GM18868 (cell line): Measurements from ENCODE around the gene PEX19.
A peak's percentile ranks its signal among the peaks of the same experiment; 100 is the strongest.
"Not testable (repeated sequence)": the region's sequence is repeated elsewhere in the genome, so short reads cannot be mapped to it uniquely, and the experiment has no call there.

Source experiments
- ATAC-seq: cut with Tn5 transposase; IDR thresholded peaks from one replicate; pipeline ENCODE4 v1.9.1; 2021; ENCODE audit warnings: mild to moderate bottlenecking, moderate library complexity; ENCODE audit not compliant: unreplicated experiment

The PEX19 gene, protein sequence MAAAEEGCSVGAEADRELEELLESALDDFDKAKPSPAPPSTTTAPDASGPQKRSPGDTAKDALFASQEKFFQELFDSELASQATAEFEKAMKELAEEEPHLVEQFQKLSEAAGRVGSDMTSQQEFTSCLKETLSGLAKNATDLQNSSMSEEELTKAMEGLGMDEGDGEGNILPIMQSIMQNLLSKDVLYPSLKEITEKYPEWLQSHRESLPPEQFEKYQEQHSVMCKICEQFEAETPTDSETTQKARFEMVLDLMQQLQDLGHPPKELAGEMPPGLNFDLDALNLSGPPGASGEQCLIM

DNA sequence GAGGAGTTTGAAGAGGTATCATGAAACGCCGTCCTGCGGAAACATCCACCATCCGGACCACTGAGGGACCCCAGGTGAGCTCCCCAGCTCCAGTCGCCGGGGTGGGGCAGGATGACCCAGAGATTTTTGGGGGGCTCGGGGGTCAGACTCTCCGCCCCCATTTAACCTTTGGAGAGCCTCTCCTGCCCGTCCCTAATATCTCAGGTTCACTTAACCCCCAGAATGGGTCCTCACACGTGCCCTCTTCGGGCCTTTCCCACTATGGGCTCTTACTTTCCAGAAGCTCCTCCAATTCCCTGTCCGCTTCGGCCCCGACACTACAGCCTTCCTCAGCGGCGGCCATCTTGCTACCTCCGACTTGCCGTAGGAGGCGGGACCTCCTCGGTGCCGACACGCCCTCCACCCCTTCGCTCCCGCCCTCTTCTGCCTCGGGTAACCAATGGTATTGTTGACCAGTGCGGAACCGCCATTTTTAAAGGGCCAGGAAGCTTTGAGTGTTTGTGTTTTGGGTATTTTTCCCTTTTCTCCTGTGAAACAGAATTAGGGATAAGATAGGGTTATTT, at the start of gene PEX19:
PEX19 (minus strand) TSS at position 352 of the 563 bp plus-strand sequence; CDS start at position 343, 9 bp downstream.
- ATAC-seq = peak; percentile 98

DNA sequence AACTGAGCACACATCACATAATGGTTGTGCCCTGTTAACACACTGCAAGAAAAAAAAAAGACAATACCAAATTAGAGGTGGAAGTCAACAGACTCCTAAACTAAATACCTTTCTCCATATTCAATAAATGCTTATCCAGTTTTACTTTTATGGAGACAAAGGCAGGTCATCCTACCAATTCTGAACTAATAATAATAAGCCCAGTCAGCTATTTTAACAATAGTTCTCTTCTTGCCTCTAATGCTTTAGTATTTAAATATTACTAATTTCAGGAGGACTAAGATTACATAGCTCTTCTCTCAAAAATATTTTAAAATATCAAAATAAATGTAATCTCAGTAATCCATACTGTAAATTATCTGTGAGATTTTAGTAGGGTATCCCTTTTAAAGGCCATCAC, 47.6 kb upstream of the PEX19 start:
- no peak for ATAC-seq

DNA sequence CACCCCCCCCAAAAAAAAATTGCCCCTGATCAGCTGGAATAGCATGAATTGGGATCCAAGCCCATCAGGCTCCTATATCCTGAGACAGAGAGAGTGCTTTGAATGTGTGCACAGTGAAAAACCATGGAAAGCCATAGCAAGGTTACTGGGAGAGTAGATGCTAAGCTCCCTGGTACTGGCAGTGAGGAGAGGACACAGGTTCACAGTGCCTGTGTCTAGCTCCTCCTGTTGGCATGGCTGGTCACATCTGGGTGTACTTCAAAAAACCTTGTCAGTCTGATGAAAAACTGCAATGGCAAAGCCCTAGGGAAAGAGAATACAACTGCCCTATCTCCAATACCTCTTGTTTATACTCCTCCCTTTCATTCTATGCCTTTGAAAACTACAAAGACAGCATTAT, 45.2 kb upstream of the PEX19 start:
- ATAC-seq = no peak

DNA sequence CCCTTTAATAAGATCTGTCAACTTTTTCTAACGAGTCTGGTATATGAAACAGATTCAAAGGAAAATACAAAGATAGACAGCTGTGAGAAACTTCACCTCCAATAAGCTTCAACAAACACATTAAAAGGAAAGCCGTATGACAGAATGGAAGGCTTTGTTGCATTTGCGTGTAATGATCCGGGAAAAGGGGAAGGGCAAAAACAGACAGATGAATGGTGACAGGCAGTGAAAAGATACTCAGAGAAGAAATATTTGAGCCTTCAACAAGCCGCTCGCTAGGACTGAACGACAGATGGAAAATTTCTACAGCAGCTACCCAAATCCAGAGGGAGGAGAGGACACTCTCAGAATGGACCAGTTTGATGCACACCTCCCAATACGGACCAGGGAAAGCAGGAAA, 43.3 kb upstream of the PEX19 start:
- ATAC-seq = no peak

DNA sequence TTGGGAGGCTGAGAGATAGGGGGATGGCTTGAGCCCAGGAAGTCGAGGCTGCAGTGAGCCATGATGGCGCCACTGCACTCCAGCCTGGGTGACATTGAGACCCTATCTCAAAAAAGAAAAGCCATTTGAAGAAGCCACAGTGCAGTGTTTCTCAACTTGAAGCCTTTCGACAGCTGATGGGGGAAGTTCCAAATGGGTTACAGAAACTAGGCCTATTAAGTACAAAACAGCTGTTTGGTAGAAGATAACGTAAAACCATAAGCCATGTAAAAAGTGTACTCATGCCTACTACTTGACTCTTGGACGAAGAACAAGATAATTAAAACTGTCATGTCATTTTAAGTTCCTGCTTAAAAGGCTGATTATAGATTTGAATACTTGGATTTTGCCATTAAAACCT, 41.5 kb upstream of the PEX19 start:
- ATAC-seq = no peak

DNA sequence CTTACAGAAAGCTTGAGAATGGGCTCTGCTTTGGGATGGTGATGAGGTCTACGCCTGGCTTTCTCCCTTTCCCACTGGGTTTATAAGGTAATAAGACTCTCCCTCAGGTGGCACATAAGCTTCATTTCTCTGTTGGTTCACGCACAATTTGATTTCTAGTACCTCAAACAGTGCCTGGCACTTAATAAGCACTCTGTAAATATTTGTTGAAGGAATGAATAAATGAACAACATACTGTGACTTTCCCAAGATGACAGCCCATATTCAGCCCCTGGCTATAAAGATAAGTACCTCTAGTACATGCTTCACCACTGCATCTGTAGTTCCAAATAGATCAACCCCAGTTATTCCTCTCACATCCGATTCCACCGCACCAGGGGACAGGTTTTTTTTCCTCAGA, 40.3 kb upstream of the PEX19 start:
- no peak for ATAC-seq

DNA sequence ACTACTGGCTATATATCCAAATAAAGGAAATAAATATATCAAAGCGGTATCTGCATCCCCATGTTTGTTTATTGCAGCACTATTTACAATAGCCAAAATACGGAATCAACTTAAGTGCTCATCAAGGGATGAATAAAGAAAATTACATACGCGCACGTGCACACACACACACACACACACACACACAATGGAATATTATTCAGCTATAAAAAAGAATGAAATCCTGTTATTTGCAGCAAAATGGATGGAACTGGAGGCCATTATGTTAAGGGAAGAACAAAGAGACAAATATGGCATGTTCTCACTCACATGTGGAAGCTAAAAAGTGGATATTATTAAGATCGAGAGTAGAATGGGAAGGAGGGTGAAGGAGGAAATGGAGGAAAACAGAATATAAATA, 37.9 kb upstream of the PEX19 start:
- no peak for ATAC-seq

DNA sequence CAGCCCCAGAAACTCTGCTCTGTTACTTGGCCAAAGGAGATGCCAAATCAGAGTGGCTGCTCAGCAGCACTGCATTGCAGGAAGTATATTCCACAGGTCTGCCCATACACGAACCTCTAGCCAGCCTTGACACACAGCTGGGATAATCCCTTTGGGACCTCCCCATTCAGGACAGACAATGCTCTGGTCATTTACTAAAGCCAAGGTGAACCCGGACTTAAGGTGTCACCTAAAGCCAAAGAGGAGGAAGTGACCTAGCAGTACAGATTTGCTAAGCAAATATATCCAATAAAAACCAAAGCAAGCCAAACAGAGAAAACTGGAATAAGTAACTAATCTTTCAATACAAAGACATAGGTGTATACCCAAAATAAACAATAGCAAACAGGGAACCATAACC, 30.4 kb upstream of the PEX19 start:
- no peak for ATAC-seq

DNA sequence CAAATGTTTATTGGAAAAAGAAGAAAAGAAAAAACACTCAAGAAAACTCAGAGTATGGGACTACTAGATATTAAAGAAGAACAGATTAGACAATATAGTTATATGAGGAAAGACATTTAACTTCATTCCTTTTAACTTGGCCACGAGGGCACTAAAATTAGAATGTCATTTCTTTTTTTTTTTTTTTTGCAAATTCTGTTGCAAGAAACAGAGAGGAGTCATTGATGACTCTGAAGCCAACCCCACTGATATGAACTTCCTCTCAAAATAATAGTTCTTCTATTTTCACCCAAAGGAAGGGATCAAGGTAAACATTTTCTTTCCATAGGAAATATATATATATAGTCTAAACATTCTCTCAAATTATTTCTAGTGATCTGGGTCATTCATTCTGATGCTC, 24.6 kb upstream of the PEX19 start:
- ATAC-seq = no peak

DNA sequence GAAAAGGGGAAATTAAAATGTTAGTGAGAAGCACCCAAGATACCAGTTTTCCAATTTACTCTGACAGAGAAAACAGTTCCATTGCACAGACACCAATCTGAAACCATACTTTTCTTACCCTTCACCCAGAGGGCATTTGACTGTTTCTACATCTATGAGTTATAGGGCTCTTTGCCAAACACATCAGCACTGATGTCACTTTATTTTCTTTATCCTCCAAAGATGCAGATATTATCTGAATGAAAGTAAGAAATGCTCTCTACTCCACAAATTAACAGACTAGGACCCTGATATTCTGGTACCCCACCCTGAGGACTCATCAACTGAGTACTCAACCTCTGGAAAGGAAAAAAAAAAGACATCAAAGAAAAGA, 24.2 kb upstream of the PEX19 start:
- no peak for ATAC-seq

DNA sequence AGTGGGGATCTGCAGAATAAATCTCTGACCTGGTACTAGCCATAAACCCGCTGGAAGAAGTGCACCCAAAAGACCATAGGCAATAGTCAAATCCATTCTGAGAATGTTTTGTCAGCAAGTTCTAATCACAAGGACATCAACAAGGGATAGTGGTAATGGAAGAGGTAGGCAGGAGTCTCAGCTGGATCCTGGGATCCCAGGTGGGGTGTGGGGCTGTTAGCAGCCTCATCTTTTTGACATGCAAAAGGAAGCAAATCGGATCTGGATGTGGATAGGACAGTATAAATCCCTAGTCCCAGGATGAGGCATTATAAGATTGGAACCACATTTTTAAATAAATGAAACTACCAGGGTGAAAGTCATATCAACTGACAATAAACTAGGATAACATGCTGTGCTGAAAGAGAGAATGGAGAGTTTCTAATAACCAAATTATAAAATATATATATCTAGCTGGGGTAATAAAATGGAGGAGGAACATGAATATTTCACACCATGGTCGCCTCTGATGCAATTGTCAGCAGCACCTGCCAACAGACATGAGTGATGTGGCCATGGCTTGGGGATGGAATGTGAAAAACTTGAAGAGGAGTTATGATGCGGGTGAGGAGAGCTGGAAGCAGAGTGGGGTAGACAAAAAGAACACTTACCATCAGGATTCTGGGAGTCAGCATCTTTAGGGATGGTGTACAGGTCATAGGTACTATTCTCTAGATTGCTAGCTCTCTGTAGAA, 23.7 kb upstream of the PEX19 start:
- ATAC-seq = no peak

DNA sequence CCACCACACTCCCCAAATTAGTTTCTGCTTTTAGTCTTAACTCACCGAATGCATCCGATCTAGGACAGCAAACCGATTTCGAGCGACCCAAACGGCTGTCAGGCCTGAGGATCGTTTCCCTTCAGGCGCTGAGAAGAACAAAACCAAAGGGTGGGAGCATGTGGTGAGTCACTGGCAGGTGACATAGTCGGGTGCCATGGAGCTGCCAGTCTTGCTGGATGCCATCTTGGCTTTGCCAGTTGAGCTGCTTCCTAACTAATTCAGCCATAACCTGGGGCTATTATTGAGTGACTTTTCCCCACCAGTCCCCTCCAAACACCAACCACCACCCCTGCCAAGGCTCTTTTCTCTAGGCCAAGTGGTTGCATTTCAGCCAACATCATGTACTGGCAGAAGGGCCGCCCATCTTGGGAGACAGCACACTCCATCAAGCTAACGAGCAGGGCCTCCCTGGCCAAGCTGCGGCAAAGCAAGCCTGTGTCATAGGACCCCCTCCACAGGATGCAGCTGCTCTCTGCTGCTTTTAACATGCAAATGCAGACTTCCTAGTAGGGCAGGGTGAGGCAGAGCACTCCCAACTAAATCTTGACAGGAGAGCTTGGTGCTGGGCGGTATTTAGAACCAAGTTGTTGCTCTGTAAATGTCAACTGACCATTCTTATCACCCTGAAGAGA, 22.3 kb upstream of the PEX19 start:
- ATAC-seq = no peak

DNA sequence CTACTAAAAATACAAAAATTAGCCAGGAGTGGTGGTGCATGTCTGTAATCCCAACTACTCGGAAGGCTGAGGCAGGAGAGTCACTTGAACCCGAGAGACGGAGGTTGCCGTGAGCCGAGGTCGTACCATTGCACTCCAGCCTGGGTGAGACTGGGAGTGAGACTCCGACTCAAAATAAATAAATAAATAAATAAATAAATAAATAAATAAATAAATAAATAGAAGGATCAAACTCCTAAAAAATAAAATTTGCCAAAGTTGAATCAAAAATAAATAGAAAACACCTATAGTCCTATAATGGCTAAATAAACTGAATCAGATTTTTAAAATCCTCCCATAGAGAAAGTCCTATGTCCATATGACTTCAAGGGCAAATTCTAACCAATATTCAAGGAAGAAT, 15.2 kb upstream of the PEX19 start:
- no peak for ATAC-seq

DNA sequence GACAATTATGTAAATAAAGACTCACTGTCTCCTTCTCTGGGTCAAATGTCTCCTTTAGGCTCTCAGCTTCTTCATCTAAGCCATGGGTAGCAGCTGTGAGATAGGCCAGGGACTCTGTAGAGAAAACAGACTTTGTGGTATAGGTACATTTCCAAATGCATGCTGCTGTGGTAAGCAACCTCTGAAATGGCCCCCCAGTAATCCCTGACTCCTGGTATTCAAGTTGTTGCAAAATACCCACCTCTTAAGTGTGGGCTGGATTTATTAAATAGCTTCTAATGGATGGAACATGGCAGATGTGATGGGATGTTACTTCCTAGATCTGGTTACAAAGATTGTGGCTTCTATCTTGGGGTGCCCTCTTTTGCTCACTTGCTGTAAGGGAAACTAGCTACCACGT, 11.1 kb upstream of the PEX19 start:
- ATAC-seq = no peak

DNA sequence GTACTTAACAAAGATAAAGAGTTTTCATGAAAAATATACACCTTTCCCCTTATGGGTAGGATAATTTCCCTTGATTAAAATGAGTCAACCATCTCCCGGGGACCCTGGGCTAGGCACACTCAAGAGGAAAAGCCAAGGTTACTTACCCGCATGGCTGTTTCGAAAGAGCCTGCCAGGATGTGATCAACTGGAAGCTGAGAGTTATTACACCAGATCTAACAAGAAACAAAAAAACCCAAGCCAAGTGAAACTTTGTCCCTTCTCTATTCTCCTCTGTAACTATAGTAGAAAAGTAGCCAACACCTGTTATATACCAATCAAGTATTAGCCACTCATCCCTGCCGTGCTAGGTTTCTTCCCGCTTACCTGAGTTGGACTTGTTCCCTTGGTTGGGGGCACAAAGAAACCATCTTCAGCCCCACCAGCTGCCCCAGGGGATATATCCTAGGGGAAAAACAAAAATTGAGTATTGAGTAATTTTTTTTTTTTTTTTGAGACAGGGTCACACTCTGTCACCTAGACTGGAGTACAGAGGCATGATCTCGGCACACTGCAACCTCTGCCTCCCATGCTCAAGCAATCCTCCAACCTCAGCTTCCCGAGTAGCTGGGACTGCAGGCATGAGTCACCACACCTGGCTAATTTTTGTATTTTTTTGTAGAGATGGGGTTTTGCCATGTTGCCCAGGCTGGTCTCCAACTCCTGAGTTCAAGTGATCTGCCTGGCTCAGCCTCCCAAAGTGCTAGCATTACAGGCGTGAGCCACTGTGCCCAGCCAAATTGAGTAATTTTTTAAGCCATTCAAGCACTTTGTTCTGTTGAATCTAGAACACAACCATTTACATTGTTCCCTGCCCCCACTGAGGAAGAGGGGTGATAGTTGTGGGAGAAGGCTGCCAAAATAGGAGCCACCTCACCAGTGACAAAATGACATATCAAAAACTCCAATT, 8.4 kb upstream of the PEX19 start:
- no peak for ATAC-seq

DNA sequence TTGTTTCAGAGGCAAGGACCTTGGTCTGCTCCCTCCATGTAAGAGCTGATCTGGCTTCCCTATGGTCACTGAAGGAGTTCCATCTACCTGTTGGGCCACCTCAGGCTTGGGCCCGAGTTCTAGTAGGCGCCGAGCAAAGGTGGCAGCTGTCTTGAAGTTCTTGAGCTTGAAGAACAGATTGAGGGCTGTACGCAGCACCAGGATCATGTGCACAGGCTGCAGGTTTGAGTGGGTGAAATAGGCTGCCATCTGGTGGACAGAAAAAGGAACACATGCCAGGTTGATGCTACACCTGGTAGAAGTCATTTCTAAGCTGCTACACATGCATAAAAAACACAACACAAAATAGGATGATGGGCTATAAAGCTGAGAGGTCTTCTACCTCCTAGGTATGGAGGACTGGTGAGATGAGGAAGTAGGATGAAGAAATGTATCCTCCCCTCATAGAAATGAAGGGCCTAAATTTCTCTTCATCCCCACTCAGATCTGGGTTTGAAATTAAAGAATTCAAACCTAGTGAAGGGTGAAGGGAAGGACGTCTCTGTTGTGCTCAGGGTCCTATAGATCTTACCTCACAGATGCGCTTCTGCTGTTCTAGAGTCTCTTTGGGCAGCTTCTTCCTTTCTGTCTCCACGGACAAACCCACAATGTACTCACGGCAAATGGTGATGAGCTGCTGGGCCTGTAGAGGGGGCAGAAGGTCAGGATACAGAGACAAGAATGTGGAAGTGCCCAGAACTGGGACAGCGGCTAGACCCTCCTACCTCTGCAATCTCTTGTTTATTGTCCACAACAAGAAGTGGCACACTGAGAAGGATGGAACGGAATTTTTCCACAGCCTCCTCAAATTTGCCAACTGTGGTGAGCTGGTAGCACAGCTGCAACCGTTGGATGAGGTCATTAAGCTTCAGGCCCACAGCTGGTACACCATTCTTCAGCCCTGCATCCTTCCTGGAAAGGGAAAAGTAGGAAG, 6.6 kb upstream of the PEX19 start:
- peak; percentile 76 for ATAC-seq

DNA sequence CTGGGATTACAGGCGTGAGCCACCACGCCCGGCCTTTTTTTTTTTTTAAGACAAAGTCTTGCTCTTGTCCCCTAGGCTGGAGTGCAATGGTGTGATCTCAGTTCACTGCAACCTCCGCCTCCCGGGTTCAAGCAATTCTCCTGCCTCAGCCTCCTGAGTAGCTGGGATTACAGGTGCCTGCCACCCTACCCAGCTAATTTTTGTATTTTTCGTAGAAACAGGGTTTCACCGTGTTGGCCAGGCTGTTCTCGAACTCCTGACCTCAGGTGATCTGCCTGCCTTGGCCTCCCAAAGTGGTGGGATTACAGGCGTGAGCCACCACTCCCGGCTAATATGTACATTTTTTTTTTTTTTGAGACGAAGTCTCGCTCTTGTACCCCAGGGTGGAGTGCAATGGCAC, 2.8 kb upstream of the PEX19 start:
- not testable (repeated sequence) for ATAC-seq

DNA sequence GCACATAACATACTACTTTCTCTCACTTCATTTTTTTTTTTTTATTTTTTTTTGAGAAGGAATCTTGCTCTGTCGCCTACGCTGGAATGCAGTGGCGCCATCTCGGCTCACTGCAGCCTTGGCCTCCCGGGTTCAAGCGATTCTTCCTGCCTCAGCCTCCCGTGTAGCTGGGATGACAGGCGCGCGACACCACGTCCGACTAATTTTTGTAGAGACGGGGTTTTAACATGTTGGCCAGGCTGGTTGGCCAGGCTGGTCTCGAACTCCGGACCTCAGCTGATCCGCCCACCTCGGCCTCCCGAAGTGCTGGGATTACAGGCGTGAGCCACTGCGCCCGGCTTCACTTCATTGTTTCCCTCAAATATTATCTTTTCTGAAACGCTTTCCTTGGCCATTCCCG, 573 bp upstream of the PEX19 start:
- ATAC-seq = no peak

DNA sequence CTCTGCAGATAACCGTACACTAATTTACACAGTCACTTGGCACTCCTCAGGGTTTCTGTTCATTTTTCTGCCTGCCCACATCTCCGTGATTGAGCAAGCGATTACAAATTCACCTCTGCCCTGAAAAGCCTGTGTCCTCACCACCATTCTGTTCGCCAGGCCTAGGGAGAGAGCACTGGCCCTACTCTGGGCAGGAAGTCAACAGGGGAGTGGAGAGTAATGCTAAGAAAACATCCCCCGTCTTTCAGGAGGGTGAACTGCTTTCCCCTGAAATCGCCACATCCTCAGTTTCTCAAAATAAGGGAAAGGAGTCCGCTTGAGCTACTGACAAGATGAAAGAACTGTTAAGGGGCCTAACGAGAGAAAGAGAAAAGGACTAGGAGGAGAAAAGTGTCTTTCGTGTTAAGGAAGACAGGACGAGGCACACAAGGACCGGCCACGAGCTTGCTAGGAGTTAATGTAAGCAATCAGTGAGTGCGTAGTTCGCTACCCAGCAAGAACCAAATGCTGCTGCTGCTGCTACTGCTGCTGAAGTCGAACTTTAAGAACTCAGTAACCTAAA, 632 bp downstream of the PEX19 start:
- peak; percentile 9 for ATAC-seq
